HCT116 (cell line): ENCODE results near the gene COQ8B. TPM values are rescaled to one million over a fixed set of nuclear protein-coding genes. Genes with fewer than 3 reads are reported as not detected.

Experiments
- ATAC-seq: fragments of 200-7000 bp; cut with Tn5 transposase; 2 replicates; pipeline ENCODE4 v1.9.1; 2020; ENCODE audit warnings: mild to moderate bottlenecking, moderate library complexity
- BruUV-seq: library from RNA; stranded (reverse); fragments of 400-500 nt; replicated peaks from 2 replicates; lab custom pipeline; 2021; lab: Mats Ljungman, UMichigan
- CTCF ChIA-PET: fragments of 300-600 bp; sonication (Branson Sonifier 250); formaldehyde crosslinking; loops from one replicate; lab custom pipeline; 2021; ENCODE audit warnings: antibody characterized with exemption; lab: Charles Lee
- POLR2A ChIA-PET: fragments of 300-600, 350-600 bp; sonication (Branson Sonifier 250); formaldehyde crosslinking; loops from one replicate; lab custom pipeline; 2021; ENCODE audit warnings: antibody characterized with exemption; lab: Charles Lee
- RAD21 ChIA-PET, 2 experiments: fragments of 300-600 bp; sonication (Branson Sonifier 250); formaldehyde crosslinking; loops; one replicate each; lab custom pipeline; 2023; ENCODE audit warnings: low total read pairs in 2 of 2; ENCODE audit not compliant: uncharacterized antibody in 2 of 2, unreplicated experiment in 2 of 2, low non-redundant PET in 1 of 2; lab: Charles Lee
- DNase-seq: peaks from one replicate; pipeline ENCODE4 v3.0.0-alpha.2; 2010; ENCODE audit warnings: low read depth, low spot score
- H2AFZ ChIP-seq: fragments of 200-600 bp; shearing (Covaris generic), sonication (generic); 2 replicates; pipeline ENCODE4 v1.6.1; 2017; ENCODE audit warnings: low read depth, mixed run types, mixed read lengths, antibody characterized with exemption, low read length; ENCODE audit not compliant: poor library complexity, severe bottlenecking
- H3K27ac ChIP-seq: 2 replicates; pipeline ENCODE4 v1.5.1; 2012; ENCODE audit warnings: low read depth, low read length
- H3K27me3 ChIP-seq: fragments of 200-600 bp; sonication (generic); 2 replicates; pipeline ENCODE4 v1.6.1; 2016; ENCODE audit warnings: mixed run types, low read length, mixed read lengths; ENCODE audit not compliant: insufficient read depth
- H3K36me3 ChIP-seq, 2 experiments: fragments of 200-500 bp in 1 of 2; fragments of 200-600 bp in 1 of 2; sonication (Bioruptor generic) in 1 of 2; sonication (generic) in 1 of 2; 2 replicates each; pipeline versions ENCODE4 v1.5.1 to v1.6.1; 2014 to 2016; ENCODE audit warnings: low read length in 2 of 2, inconsistent platforms in 1 of 2, mixed read lengths in 1 of 2, mixed run types in 1 of 2; ENCODE audit not compliant: insufficient read depth in 2 of 2, control insufficient read depth in 1 of 2
- H3K4me1 ChIP-seq, 2 experiments: fragments of 200-600 bp in 1 of 2; sonication (generic) in 1 of 2; 2 replicates each; pipeline versions ENCODE4 v1.5.1 to v1.6.1; 2012 to 2017; ENCODE audit warnings: low read length in 2 of 2, inconsistent platforms in 1 of 2, mild to moderate bottlenecking in 1 of 2, mixed read lengths in 1 of 2, mixed run types in 1 of 2, moderate library complexity in 1 of 2; ENCODE audit not compliant: insufficient read depth in 2 of 2, control insufficient read depth in 1 of 2
- H3K4me2 ChIP-seq: fragments of 200-600 bp; sonication (generic); 2 replicates; pipeline ENCODE4 v1.6.1; 2017; ENCODE audit warnings: mixed run types, low read length, mixed read lengths
- H3K4me3 ChIP-seq, 2 experiments: fragments of 200-600 bp in 1 of 2; sonication (generic) in 1 of 2; replicated peaks in 1 of 2; 2 replicates each; pipeline ENCODE4 v1.5.1; 2011 to 2016; ENCODE audit warnings: low read length in 2 of 2, control low read depth in 1 of 2, low read depth in 1 of 2, mild to moderate bottlenecking in 1 of 2, mixed read lengths in 1 of 2, mixed run types in 1 of 2
- H3K79me2 ChIP-seq: fragments of 200-600 bp; sonication (generic); 2 replicates; pipeline ENCODE4 v1.6.1; 2017; ENCODE audit warnings: mild to moderate bottlenecking, mixed run types, low read length, moderate library complexity, mixed read lengths; ENCODE audit not compliant: insufficient read depth
- H3K9ac ChIP-seq: fragments of 200-600 bp; sonication (generic); 2 replicates; pipeline ENCODE4 v1.6.1; 2016; ENCODE audit warnings: low read length, mixed read lengths
- H3K9me2 ChIP-seq: fragments of 200-600 bp; sonication (generic), shearing (Covaris generic); 2 replicates; pipeline ENCODE4 v1.6.1; 2017; ENCODE audit warnings: mixed run types, mild to moderate bottlenecking, moderate library complexity; ENCODE audit not compliant: insufficient read depth
- H3K9me3 ChIP-seq, 2 experiments: fragments of 200-500 bp in 1 of 2; fragments of 200-600 bp in 1 of 2; sonication (Bioruptor generic) in 1 of 2; sonication (generic) in 1 of 2; 2 replicates each; pipeline ENCODE4 v1.6.1; 2014 to 2017; ENCODE audit warnings: low read length in 2 of 2, mixed read lengths in 2 of 2, inconsistent platforms in 1 of 2, low read depth in 1 of 2, mild to moderate bottlenecking in 1 of 2, mixed run types in 1 of 2, moderate library complexity in 1 of 2; ENCODE audit not compliant: control insufficient read depth in 1 of 2, insufficient read depth in 1 of 2
- H4K20me1 ChIP-seq: fragments of 200-600 bp; sonication (generic), shearing (Covaris generic); 2 replicates; pipeline ENCODE4 v1.6.1; 2017; ENCODE audit warnings: mixed run types, mild to moderate bottlenecking, moderate library complexity; ENCODE audit not compliant: insufficient read depth
- CBX3 ChIP-seq: IDR thresholded peaks from 2 replicates; pipeline ENCODE4 v1.6.1; 2012; ENCODE audit warnings: low read depth
- CEBPB ChIP-seq: IDR thresholded peaks from 2 replicates; pipeline ENCODE4 v1.6.1; 2012; ENCODE audit warnings: low read depth
- CTCF ChIP-seq, 3 experiments: fragments of 200-600 bp in 1 of 3; sonication (generic) in 1 of 3; IDR thresholded peaks in 2 of 3; conservative IDR thresholded peaks in 1 of 3; 2 replicates each; pipeline ENCODE4 v1.5.1; 2012 to 2017; ENCODE audit warnings: low read depth in 2 of 3, low read length in 2 of 3, antibody characterized with exemption in 1 of 3, borderline replicate concordance in 1 of 3, control low read depth in 1 of 3, mild to moderate bottlenecking in 1 of 3, mixed read lengths in 1 of 3, mixed run types in 1 of 3, moderate library complexity in 1 of 3; ENCODE audit not compliant: insufficient read depth in 1 of 3
- ELF1 ChIP-seq: IDR thresholded peaks from 2 replicates; pipeline ENCODE4 v1.6.1; 2012; ENCODE audit warnings: low read depth, borderline replicate concordance
- EZH2phosphoT487 ChIP-seq: fragments of 200-600 bp; IDR thresholded peaks from 2 replicates; pipeline ENCODE4 v1.6.1; 2018; ENCODE audit warnings: antibody characterized with exemption, borderline replicate concordance
- FOSL1 ChIP-seq: IDR thresholded peaks from 2 replicates; pipeline ENCODE4 v1.6.1; 2012; ENCODE audit warnings: low read depth
- JUND ChIP-seq: IDR thresholded peaks from 2 replicates; pipeline ENCODE4 v1.6.1; 2012
- RAD21 ChIP-seq: IDR thresholded peaks from 2 replicates; pipeline ENCODE4 v1.6.1; 2012; ENCODE audit warnings: low read depth, mild to moderate bottlenecking
- SIN3A ChIP-seq: IDR thresholded peaks from 2 replicates; pipeline ENCODE4 v1.6.1; 2012; ENCODE audit warnings: low read depth
- SP1 ChIP-seq: IDR thresholded peaks from 2 replicates; pipeline ENCODE4 v1.6.1; 2012; ENCODE audit warnings: low read depth
- SRF ChIP-seq: IDR thresholded peaks from 2 replicates; pipeline ENCODE4 v1.6.1; 2012; ENCODE audit warnings: low read depth
- TCF7L2 ChIP-seq: IDR thresholded peaks from 2 replicates; pipeline ENCODE4 v1.7.0; 2011; ENCODE audit warnings: borderline replicate concordance, inconsistent platforms; ENCODE audit not compliant: insufficient read depth, insufficient read length; ENCODE audit errors: extremely low read depth
- intact Hi-C: fragments of 100-400 bp; cut with micrococcal nuclease; formaldehyde crosslinking; loops from 2 replicates; pipeline ENCODE4 v1.10.0; 2022
- total RNA-seq: library from RNA; stranded (reverse); gene quantifications from one replicate; pipeline ENCODE4 v1.2.1, GENCODE V29; 2021; ENCODE audit not compliant: unreplicated experiment
- TF ChIP-seq, protein P1 (sequence below): IDR thresholded peaks from 2 replicates; pipeline ENCODE4 v1.6.1; 2012; ENCODE audit warnings: low read depth

Gene COQ8B
- total RNA-seq, 1 experiment from 2014 or later = 47.1 TPM

DNA sequence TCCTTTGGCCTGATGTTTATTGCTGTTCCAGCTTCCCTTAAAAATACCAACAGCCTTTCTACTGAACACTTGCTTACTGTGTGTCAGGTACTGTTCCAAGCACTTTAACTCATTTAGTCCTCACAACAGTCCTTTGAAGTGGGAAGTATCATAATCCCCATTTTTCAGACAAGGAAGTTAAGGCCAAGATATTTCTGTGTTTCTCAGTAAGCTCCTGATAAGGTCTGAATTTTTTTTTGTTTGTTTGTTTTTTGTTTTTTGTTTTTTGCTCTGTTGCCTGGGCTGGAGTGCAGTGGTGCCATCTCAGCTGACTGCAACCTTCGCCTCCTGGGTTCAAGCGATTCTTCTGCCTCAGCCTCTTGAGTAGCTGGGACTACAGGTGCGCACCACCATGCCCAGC, 41.8 kb upstream of the COQ8B start:
- Histone ChIP-seq H3K4me3 (no peak overlapping the region), H3K27ac (no peak overlapping the region), H3K9me3 (no peaks in the 10 kb centered on the region), H3K79me2 (peaks cover 98% of the 10 kb centered on the region), H3K9me2 (no peaks in the 10 kb centered on the region), H3K36me3 (peaks cover 67 to 86% of the 10 kb centered on the region in 2 experiments), H3K4me1 (peaks cover 0 to 9% of the 10 kb centered on the region in 2 experiments; a peak in 3 of 4 replicates), H4K20me1 (0 out of 2 replicates have a peak, but pooled peaks cover 3% of the 10 kb centered on the region), H2AFZ (no peak overlapping the region), H3K4me2 (no peak overlapping the region), H3K9ac (no peak overlapping the region), H3K27me3 (no peaks in the 10 kb centered on the region)
- ChIA-PET CTCF (no interaction called here), POLR2A (interaction anchor here (1.2 kb wide), 1 partner anchor 8 kb away, joined by 3 read pairs; the partner anchor contains the start of genes ACTMAP and SNRPA), RAD21 (no interaction called here)
- TF ChIP-seq EZH2phosphoT487 = no peak
- no peak for TF ChIP-seq SIN3A
- TF ChIP-seq, protein P1, sequence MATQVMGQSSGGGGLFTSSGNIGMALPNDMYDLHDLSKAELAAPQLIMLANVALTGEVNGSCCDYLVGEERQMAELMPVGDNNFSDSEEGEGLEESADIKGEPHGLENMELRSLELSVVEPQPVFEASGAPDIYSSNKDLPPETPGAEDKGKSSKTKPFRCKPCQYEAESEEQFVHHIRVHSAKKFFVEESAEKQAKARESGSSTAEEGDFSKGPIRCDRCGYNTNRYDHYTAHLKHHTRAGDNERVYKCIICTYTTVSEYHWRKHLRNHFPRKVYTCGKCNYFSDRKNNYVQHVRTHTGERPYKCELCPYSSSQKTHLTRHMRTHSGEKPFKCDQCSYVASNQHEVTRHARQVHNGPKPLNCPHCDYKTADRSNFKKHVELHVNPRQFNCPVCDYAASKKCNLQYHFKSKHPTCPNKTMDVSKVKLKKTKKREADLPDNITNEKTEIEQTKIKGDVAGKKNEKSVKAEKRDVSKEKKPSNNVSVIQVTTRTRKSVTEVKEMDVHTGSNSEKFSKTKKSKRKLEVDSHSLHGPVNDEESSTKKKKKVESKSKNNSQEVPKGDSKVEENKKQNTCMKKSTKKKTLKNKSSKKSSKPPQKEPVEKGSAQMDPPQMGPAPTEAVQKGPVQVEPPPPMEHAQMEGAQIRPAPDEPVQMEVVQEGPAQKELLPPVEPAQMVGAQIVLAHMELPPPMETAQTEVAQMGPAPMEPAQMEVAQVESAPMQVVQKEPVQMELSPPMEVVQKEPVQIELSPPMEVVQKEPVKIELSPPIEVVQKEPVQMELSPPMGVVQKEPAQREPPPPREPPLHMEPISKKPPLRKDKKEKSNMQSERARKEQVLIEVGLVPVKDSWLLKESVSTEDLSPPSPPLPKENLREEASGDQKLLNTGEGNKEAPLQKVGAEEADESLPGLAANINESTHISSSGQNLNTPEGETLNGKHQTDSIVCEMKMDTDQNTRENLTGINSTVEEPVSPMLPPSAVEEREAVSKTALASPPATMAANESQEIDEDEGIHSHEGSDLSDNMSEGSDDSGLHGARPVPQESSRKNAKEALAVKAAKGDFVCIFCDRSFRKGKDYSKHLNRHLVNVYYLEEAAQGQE = no peak
- TF ChIP-seq CTCF (IDR thresholded peaks at IDR 0.05 in 2 of 3, conservative IDR thresholded peaks at IDR 0.05 in 1 of 3; ENCODE audit: borderline replicate concordance in 1 of 3, insufficient read depth in 1 of 3, low read depth in 2 of 3, low read length in 2 of 3) = no peak
- no peak for TF ChIP-seq TCF7L2
- TF ChIP-seq RAD21 = no peak
- TF ChIP-seq ELF1 = no peak
- no peak for TF ChIP-seq FOSL1
- no peak for TF ChIP-seq JUND
- no peak for TF ChIP-seq SRF
- no peak for TF ChIP-seq CEBPB
- no peak for TF ChIP-seq CBX3
- TF ChIP-seq SP1 = no peak
- no TSS peak for BruUV-seq
- DNase-seq (no peak), ATAC-seq (no peak)
- intact Hi-C loops = no loop called here
